GM21529 (cell line): ENCODE data around the gene SLC25A39.

Source experiments
- ATAC-seq: cut with Tn5 transposase; IDR thresholded peaks from one replicate; pipeline ENCODE4 v1.9.1; 2021; ENCODE audit not compliant: unreplicated experiment

The SLC25A39 gene

DNA sequence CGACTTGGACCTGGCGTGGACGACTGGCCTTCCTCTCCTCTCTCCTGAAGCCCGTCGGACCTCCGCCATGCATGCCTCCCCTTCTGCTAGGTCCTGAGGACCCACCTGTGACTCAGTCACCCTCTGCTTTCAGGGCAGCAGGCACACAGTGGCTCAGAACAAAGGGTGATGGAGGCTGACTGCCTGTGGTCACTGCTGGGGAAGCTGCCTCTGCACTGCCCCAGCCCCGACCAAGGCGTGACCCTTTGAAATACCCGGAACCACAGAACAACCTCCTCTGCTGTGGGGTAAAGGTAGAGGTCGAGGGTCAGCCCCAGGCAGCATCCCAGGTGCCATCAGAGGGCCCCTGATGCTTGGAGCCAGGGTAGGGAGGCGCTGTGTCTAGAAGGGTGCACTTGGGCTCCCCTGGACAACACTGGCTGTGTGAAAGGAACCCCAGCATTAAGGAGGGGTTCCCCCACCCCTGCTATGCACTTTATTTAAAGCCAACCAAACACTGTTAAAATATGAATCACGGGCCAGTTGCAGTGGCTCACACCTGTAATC lies 44.2 kb downstream of the SLC25A39 start:
- ATAC-seq = no peak

- ATAC-seq = peak; percentile 94
These were observed 44.8 kb downstream of the SLC25A39 start for GRCh38 chr17:44279666-44280391.

DNA sequence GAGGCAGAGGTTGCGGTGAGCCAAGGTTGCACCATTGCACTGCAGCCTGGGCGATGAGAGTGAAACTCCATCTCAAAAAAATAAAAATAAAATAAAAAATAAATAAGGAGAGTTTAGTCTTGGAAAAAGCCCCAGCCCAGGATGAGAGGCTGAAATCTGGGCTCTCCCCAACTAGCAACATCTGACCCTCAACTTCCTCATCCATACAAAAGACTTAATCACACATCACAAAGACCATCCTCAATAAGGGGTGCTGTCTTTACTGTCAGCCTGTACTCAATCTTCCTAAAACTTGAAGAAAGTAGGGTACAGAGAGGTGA lies 45.3 kb downstream of the SLC25A39 start:
- no peak for ATAC-seq

- no peak for ATAC-seq
These were observed 46.6 kb downstream of the SLC25A39 start for GRCh38 chr17:44277976-44278375.

GRCh38 chr17:44273607-44274006 lies 51.0 kb downstream of the SLC25A39 start:
- no peak for ATAC-seq

DNA sequence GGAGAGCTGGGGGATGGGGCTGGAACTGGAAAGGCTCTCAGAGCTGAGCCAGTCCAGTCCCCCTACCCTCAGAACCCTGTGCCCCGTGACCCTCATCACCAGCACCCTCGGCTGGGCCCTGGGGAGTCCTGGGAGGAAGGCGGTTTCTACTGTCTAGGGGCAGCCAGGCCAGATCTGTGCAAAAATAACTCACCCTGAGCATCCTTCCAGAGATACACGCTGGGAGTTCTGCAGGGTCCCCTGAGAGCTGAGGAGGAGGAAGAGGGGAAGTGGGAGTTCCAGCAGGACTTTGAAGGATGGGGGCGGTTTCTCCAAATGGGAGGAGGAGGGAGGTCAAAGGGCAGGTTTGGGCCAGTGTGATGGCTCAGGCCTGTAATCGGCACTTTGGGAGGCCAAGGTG lies 51.7 kb downstream of the SLC25A39 start:
- ATAC-seq = no peak

- no peak for ATAC-seq
These were observed 52.2 kb downstream of the SLC25A39 start for GRCh38 chr17:44272321-44272951.
